GM12892 (cell line): ENCODE measurements around the gene COL7A1.

Experiments used
- POLR2A ChIP-seq: IDR thresholded peaks from 2 replicates; pipeline ENCODE4 v1.6.1; 2011; ENCODE audit warnings: low read depth, low read length, control low read depth
- POLR2AphosphoS5 ChIP-seq: IDR thresholded peaks from 2 replicates; pipeline ENCODE4 v1.6.1; 2011; ENCODE audit warnings: low read depth, low read length, control low read depth

DNA sequence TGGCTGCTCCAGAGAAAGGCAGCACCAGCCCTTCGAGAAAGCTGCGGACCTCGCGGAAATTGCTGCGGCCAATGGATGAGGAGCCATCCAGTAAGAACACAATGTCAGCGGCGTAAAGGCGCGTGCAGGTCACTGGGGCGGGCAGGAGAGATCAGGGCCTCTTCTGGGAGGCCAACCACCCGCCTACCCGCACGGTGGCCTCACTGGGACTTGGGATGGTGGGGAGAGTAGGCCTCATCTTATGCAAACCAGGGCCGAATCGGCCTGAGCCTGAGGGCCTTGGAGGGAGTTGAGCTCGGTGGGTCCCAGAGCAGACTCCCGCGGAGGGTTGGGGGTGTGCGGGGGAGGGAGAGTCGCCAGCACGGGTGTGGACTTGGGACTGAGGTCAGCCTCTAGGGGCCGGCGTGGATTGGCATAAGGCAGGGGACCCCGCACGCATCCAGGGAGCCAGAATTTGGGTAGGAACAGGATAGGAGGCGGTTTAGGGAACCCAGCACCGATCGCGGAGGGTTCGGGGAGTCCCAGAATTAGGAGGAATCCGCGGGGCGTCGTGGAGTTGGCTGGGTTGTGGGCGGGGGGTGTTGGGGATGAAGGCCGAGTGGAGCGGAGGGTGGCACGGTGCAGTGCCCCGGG, 596 bp downstream of the COL7A1 start:
- no peak for TF ChIP-seq POLR2A
- TF ChIP-seq POLR2AphosphoS5 = no peak
